ENCODE results near the gene DENND5A. TPM values are rescaled to one million over a fixed set of nuclear protein-coding genes. Genes with fewer than 3 reads are reported as not detected.

Gene DENND5A
- total and polyA plus RNA-seq, 4 donors, result 7.9 to 45.8 (median 18.2) TPM

GRCh38 chr11:9138133-9138453 is 127.1 kb downstream of the DENND5A start:
- H3K27ac ChIP-seq (ENCODE audit: low read depth in 1 of 2, low read length in 2 of 2), result peak overlapping the region in 1 of 2 donors; percentile 5
- H3K36me3 ChIP-seq (ENCODE audit: control insufficient read depth in 4 of 4, insufficient read depth in 3 of 4, low read depth in 1 of 4, low read length in 3 of 4), result peaks cover 2 to 26% (median 13%) of the 10 kb centered on the region in 4 donors
- no peak for DNase-seq (ENCODE audit: low spot score)
- TF ChIP-seq HNF4G (IDR thresholded peaks at IDR 0.05) (no peak), RXRA (IDR thresholded peaks at IDR 0.05) (no peak), EGR1 (IDR thresholded peaks at IDR 0.05; ENCODE audit: low read depth in 2 of 2) (no peak), CTCF (IDR thresholded peaks at IDR 0.05; ENCODE audit: low read depth, low read length, missing input control) (no peak), SP1 (IDR thresholded peaks at IDR 0.05) (no peak), ATF3 (IDR thresholded peaks at IDR 0.05) (no peak), JUND (IDR thresholded peaks at IDR 0.05) (no peak), GABPA (IDR thresholded peaks at IDR 0.05 in 1 of 2, conservative IDR thresholded peaks at IDR 0.05 in 1 of 2) (no peak), FOXA2 (IDR thresholded peaks at IDR 0.05) (no peak), NR2F2 (IDR thresholded peaks at IDR 0.05) (no peak)
- TF ChIP-seq, protein P1, sequence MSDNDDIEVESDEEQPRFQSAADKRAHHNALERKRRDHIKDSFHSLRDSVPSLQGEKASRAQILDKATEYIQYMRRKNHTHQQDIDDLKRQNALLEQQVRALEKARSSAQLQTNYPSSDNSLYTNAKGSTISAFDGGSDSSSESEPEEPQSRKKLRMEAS (IDR thresholded peaks at IDR 0.05), result no peak
- H3K27me3 ChIP-seq (ENCODE audit: control insufficient read depth in 4 of 4, insufficient read depth in 4 of 4, low read length in 3 of 4), result no peaks in the 10 kb centered on the region
- no peak overlapping the region for H3K4me3 ChIP-seq (ENCODE audit: low read depth in 1 of 3, low read length in 3 of 3)
- WGBS, result 84% methylated on average over 3 of the region's 3 CpGs
- no peak overlapping the region for H3K9ac ChIP-seq (ENCODE audit: low read depth in 1 of 2, low read length in 2 of 2)
- no peaks in the 10 kb centered on the region for H3K9me3 ChIP-seq (ENCODE audit: control insufficient read depth in 4 of 4, low read length in 3 of 4)
- H3K4me1 ChIP-seq (ENCODE audit: control insufficient read depth in 4 of 4, insufficient read depth in 4 of 4, low read length in 3 of 4), result peaks cover 0 to 23% (median 13%) of the 10 kb centered on the region in 4 donors

DNA sequence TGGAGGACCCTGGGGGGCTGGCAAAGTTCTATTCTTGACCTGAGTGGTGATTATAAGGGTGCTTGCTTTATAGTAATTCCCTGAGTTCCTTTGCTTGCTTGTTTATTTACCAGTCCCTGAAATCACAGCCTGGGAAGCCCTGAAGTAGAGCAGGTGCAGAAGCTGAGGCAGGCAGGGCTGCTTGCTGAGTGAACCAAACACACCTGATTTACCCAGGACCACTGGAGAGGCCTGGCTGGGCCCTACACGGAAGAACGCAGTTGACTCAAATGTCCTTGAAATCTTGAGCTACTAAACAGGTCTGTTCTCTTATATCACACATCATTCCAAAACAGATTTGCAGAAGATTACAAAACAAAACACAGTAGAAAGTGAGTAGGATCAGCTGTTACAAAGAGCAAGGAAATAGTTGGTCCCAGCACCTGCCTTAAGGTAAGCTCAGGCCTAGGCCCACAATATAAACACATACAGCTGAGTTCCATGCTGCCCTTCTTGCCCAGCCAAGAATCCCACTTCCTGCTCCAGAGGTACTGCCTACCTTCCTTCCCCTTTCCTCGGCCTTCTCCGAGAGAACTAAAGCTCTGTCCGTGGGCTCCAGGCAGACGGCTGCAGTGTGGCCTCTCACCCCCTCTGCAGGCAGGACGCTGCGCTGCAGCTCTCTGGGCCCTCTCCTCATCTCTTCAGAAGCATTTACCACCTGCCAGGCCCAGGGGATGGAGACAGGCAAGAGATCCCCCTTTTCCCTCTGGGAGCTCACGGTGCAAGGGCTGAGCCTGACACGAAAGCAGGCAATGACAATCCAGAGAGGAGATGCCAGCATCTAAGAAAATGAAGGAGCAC is 127.6 kb downstream of the DENND5A start:
- no peak overlapping the region for H3K27ac ChIP-seq (ENCODE audit: low read depth in 1 of 2, low read length in 2 of 2)
- H3K9ac ChIP-seq (ENCODE audit: low read depth in 1 of 2, low read length in 2 of 2), result no peak overlapping the region
- no peak overlapping the region for H3K4me3 ChIP-seq (ENCODE audit: low read depth in 1 of 3, low read length in 3 of 3)
- WGBS, result 63% methylated on average over 10 of the region's 10 CpGs
- peak; percentile 70 for DNase-seq (ENCODE audit: low spot score)
- H3K27me3 ChIP-seq (ENCODE audit: control insufficient read depth in 4 of 4, insufficient read depth in 4 of 4, low read length in 3 of 4), result no peaks in the 10 kb centered on the region
- peaks cover 0 to 23% (median 13%) of the 10 kb centered on the region in 4 donors for H3K4me1 ChIP-seq (ENCODE audit: control insufficient read depth in 4 of 4, insufficient read depth in 4 of 4, low read length in 3 of 4)
- peaks cover 2 to 20% (median 10%) of the 10 kb centered on the region in 4 donors for H3K36me3 ChIP-seq (ENCODE audit: control insufficient read depth in 4 of 4, insufficient read depth in 3 of 4, low read depth in 1 of 4, low read length in 3 of 4)
- no peaks in the 10 kb centered on the region for H3K9me3 ChIP-seq (ENCODE audit: control insufficient read depth in 4 of 4, low read length in 3 of 4)
- TF ChIP-seq FOXA2 (IDR thresholded peaks at IDR 0.05), result no peak
- TF ChIP-seq CTCF (IDR thresholded peaks at IDR 0.05; ENCODE audit: low read depth, low read length, missing input control), result peak; percentile 79
- TF ChIP-seq RAD21 (IDR thresholded peaks at IDR 0.05), result peak; percentile 83 to 92
- TF ChIP-seq GABPA (IDR thresholded peaks at IDR 0.05 in 1 of 2, conservative IDR thresholded peaks at IDR 0.05 in 1 of 2), result no peak
- TF ChIP-seq NR2F2 (IDR thresholded peaks at IDR 0.05), result no peak
- TF ChIP-seq ATF3 (IDR thresholded peaks at IDR 0.05), result no peak
- TF ChIP-seq FOXA1 (IDR thresholded peaks at IDR 0.05), result no peak
- no peak for TF ChIP-seq EGR1 (IDR thresholded peaks at IDR 0.05; ENCODE audit: low read depth in 2 of 2)

Measured in liver (tissue), 9 donors.